AG10803 (cell line): ENCODE data around the gene RNF175.
"Not testable (repeated sequence)": the region's sequence is repeated elsewhere in the genome, so short reads cannot be mapped to it uniquely, and the experiment has no call there.

Experiments
- DNase-seq: peaks from one replicate; pipeline ENCODE4 v3.0.0; 2010; ENCODE audit warnings: low read depth
- H3K4me3 ChIP-seq: 2 replicates; pipeline ENCODE4 v1.5.1; 2011; ENCODE audit warnings: mild to moderate bottlenecking, low read length, control low read depth
- CTCF ChIP-seq: conservative IDR thresholded peaks from 2 replicates; pipeline ENCODE4 v1.5.1; 2011; ENCODE audit warnings: mild to moderate bottlenecking, low read length, control low read depth, inconsistent platforms

RNF175 gene

GRCh38 chr4:153684182-153684970 is 75.4 kb downstream of the RNF175 start, which contains the start of gene TLR2:
TSS of gene TLR2 (plus strand) at chr4:153684280. CDS start at chr4:153702908, 18,628 bp downstream.
- no peak for DNase-seq
- H3K4me3 ChIP-seq = peak within 1 kb of the TSS; percentile 45
- TF ChIP-seq CTCF = no peak

GRCh38 chr4:153683763-153684181 is 76.1 kb downstream of the RNF175 start:
- peak overlapping the region; percentile 45 for H3K4me3 ChIP-seq
- DNase-seq = no peak
- TF ChIP-seq CTCF = no peak

GRCh38 chr4:153679486-153679885 is 80.3 kb downstream of the RNF175 start:
- no peak for DNase-seq
- no peak for TF ChIP-seq CTCF
- H3K4me3 ChIP-seq = no peak overlapping the region

GRCh38 chr4:153676984-153677383 is 82.8 kb downstream of the RNF175 start:
- TF ChIP-seq CTCF = no peak
- no peak overlapping the region for H3K4me3 ChIP-seq
- peak; percentile 46 for DNase-seq

GRCh38 chr4:153676486-153676885 is 83.3 kb downstream of the RNF175 start:
- no peak for TF ChIP-seq CTCF
- no peak for DNase-seq
- H3K4me3 ChIP-seq = no peak overlapping the region

- no peak overlapping the region for H3K4me3 ChIP-seq
- DNase-seq = no peak
- no peak for TF ChIP-seq CTCF
Measured at GRCh38 chr4:153669838-153670237, 90.0 kb downstream of the RNF175 start.

GRCh38 chr4:153668647-153669046 is 91.2 kb downstream of the RNF175 start:
- peak; percentile 9 for DNase-seq
- H3K4me3 ChIP-seq = no peak overlapping the region
- no peak for TF ChIP-seq CTCF

- DNase-seq, H3K4me3 ChIP-seq: not testable (repeated sequence)
Measured at GRCh38 chr4:153666505-153666904, 93.3 kb downstream of the RNF175 start.
